ENCODE measurements around the gene NPPB.
"Not testable (repeated sequence)": the region's sequence is repeated elsewhere in the genome, so short reads cannot be mapped to it uniquely, and the experiment has no call there.

DNA sequence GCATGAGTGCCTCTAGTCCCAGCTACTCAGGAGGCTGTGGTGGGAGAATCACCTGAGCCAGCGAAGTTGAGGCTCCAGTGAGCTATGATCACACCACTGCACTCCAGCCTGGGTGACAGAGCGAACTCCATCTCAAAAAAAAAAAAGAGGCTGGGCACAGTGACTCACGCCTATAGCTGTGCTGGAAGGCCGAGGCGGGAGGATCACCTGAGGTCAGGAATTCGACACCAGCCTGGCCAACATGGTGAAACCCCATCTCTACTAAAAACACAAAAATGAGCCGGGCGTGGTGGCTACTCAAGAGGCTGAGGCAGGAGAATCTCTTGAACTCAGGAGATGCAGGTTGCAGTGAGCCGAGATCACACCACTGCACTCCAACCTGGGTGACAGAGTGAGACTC is 42.7 kb upstream of the NPPB start:
- not testable (repeated sequence) for TF ChIP-seq TAF1 (IDR thresholded peaks at IDR 0.05; ENCODE audit: low read depth, low read length); POLR2AphosphoS5 (IDR thresholded peaks at IDR 0.05; ENCODE audit: low read depth, low read length); POLR2A (IDR thresholded peaks at IDR 0.05; ENCODE audit: low read depth, low read length); SPI1 (IDR thresholded peaks at IDR 0.05; ENCODE audit: low read depth, low read length); PAX5 (IDR thresholded peaks at IDR 0.05; ENCODE audit: insufficient read depth, low read length, severe bottlenecking)
